Measurements from ENCODE around the gene THRSP. TPM values are rescaled to one million over a fixed set of nuclear protein-coding genes. Genes with fewer than 3 reads are reported as not detected.

THRSP gene
- polyA plus RNA-seq, 1 donor (not counting 4 experiments of a cell fraction or from before 2014, with no cell fraction given): not detected

DNA sequence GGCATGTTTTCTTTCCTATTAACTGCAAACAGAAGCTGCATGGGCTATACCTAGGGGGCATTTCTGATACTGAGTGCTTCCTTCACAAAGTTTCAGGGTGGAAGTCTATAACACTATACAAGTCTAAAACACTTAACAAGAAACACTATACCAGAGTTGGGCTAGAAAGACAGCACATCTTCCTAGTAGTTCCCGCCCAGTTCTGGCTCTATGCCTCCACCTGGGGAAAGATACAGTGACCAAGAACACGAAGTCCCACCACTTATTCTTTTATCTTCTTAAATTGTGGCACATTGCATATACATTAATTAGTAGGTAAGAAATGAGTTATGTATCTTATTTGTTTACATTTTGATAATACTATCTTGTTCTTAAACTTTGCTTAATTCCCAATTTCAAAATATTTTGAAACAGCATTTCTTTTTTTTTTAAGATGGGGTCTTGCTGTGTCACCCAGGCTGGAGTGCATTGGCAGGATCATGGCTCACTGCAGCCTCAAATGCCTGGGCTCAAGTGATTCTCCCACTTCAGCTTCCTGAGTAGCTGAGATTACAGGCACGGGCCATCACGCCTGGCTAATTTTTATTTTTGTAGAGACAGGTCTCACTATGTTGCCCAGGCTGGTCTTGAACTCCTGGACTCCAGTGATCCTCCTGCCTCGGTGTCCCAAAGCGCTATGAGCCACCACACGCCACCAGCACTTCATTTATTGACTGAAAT is 34.2 kb downstream of the THRSP start:
- H4K20me1 ChIP-seq (ENCODE audit: control insufficient read depth, extremely low read depth, insufficient read depth, low read length): no peaks in the 10 kb centered on the region
- H3K79me2 ChIP-seq (ENCODE audit: control insufficient read depth, insufficient read depth, low read length): no peaks in the 10 kb centered on the region
- TF ChIP-seq, protein P1, sequence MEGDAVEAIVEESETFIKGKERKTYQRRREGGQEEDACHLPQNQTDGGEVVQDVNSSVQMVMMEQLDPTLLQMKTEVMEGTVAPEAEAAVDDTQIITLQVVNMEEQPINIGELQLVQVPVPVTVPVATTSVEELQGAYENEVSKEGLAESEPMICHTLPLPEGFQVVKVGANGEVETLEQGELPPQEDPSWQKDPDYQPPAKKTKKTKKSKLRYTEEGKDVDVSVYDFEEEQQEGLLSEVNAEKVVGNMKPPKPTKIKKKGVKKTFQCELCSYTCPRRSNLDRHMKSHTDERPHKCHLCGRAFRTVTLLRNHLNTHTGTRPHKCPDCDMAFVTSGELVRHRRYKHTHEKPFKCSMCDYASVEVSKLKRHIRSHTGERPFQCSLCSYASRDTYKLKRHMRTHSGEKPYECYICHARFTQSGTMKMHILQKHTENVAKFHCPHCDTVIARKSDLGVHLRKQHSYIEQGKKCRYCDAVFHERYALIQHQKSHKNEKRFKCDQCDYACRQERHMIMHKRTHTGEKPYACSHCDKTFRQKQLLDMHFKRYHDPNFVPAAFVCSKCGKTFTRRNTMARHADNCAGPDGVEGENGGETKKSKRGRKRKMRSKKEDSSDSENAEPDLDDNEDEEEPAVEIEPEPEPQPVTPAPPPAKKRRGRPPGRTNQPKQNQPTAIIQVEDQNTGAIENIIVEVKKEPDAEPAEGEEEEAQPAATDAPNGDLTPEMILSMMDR (optimal IDR thresholded peaks at IDR 0.05 in 1 of 3, IDR thresholded peaks at IDR 0.05 in 1 of 3, conservative IDR thresholded peaks at IDR 0.05 in 1 of 3; ENCODE audit: extremely low read depth in 1 of 3, insufficient read depth in 2 of 3, low read length in 3 of 3): no peak
- no peak for TF ChIP-seq EZH2 (IDR thresholded peaks at IDR 0.05; ENCODE audit: low read length)
- H3K4me3 ChIP-seq (ENCODE audit: control insufficient read depth in 2 of 3, extremely low read depth in 1 of 3, insufficient read depth in 2 of 3, low read depth in 1 of 3, low read length in 3 of 3): no peak overlapping the region
- no peaks in the 10 kb centered on the region for H3K9me3 ChIP-seq (ENCODE audit: control insufficient read depth, low read depth, low read length)
- H3K9me1 ChIP-seq (ENCODE audit: control insufficient read depth, extremely low read depth, insufficient read depth, low read length): no peaks in the 10 kb centered on the region
- dilution Hi-C loops (cut with MboI; ENCODE audit: extremely low pct_ligation_motif_present, low sequenced_read_pairs): no loop called here
- no peak overlapping the region for H2AFZ ChIP-seq (ENCODE audit: control insufficient read depth, low read length)
- no peak overlapping the region for H3K9ac ChIP-seq (ENCODE audit: control insufficient read depth, extremely low read depth, insufficient read depth, low read length)
- no peak overlapping the region for H3K4me2 ChIP-seq (ENCODE audit: control insufficient read depth, extremely low read depth, insufficient read depth, low read depth, low read length)
- no peak for DNase-seq (ENCODE audit: low read depth, low spot score)
- FAIRE-seq: no peak
- H3K27ac ChIP-seq (ENCODE audit: control insufficient read depth, insufficient read depth, low read length): no peak overlapping the region
- no peaks in the 10 kb centered on the region for H3K4me1 ChIP-seq (ENCODE audit: control insufficient read depth, extremely low read depth, insufficient read depth, low read length)
- H3K36me3 ChIP-seq (ENCODE audit: control insufficient read depth in 2 of 2, extremely low read depth in 1 of 2, insufficient read depth in 2 of 2, low read length in 2 of 2): peaks cover 5 to 6% of the 10 kb centered on the region in 2 experiments
- H3K27me3 ChIP-seq (ENCODE audit: control insufficient read depth, extremely low read depth, insufficient read depth, low read length): no peaks in the 10 kb centered on the region

DNA sequence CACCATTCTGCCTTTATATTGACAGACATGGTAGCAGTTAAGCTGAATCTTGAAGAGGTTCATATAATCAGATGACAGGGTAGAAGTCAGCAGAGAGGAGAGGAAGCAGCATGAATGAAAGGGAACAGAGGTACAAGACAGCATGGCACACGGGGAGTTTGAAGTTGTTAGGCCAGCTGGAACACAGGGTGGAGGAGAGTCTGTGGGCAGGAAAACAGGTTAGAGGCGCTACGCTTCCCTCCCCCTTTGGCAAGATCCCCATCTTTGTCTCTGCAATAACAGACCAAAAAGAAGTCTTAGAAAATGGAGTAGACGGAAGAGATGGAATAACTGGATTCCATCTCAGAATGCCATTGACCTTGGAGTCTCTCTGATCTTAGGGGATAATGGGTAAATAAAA is 36.0 kb downstream of the THRSP start:
- no peak overlapping the region for H2AFZ ChIP-seq (ENCODE audit: control insufficient read depth, low read length)
- no peaks in the 10 kb centered on the region for H3K9me1 ChIP-seq (ENCODE audit: control insufficient read depth, extremely low read depth, insufficient read depth, low read length)
- H3K36me3 ChIP-seq (ENCODE audit: control insufficient read depth in 2 of 2, extremely low read depth in 1 of 2, insufficient read depth in 2 of 2, low read length in 2 of 2): peaks cover 5 to 6% of the 10 kb centered on the region in 2 experiments
- H3K9me3 ChIP-seq (ENCODE audit: control insufficient read depth, low read depth, low read length): no peaks in the 10 kb centered on the region
- TF ChIP-seq, protein P1 (optimal IDR thresholded peaks at IDR 0.05 in 1 of 3, IDR thresholded peaks at IDR 0.05 in 1 of 3, conservative IDR thresholded peaks at IDR 0.05 in 1 of 3; ENCODE audit: extremely low read depth in 1 of 3, insufficient read depth in 2 of 3, low read length in 3 of 3): no peak
- no peak for TF ChIP-seq EZH2 (IDR thresholded peaks at IDR 0.05; ENCODE audit: low read length)
- H4K20me1 ChIP-seq (ENCODE audit: control insufficient read depth, extremely low read depth, insufficient read depth, low read length): no peaks in the 10 kb centered on the region
- DNase-seq (ENCODE audit: low read depth, low spot score) (no peak), FAIRE-seq (no peak)
- no peak overlapping the region for H3K27ac ChIP-seq (ENCODE audit: control insufficient read depth, insufficient read depth, low read length)
- H3K9ac ChIP-seq (ENCODE audit: control insufficient read depth, extremely low read depth, insufficient read depth, low read length): no peak overlapping the region
- no peaks in the 10 kb centered on the region for H3K79me2 ChIP-seq (ENCODE audit: control insufficient read depth, insufficient read depth, low read length)
- no peaks in the 10 kb centered on the region for H3K27me3 ChIP-seq (ENCODE audit: control insufficient read depth, extremely low read depth, insufficient read depth, low read length)
- H3K4me3 ChIP-seq (ENCODE audit: control insufficient read depth in 2 of 3, extremely low read depth in 1 of 3, insufficient read depth in 2 of 3, low read depth in 1 of 3, low read length in 3 of 3): no peak overlapping the region
- dilution Hi-C loops (cut with MboI; ENCODE audit: extremely low pct_ligation_motif_present, low sequenced_read_pairs): no loop called here
- H3K4me2 ChIP-seq (ENCODE audit: control insufficient read depth, extremely low read depth, insufficient read depth, low read depth, low read length): no peak overlapping the region
- H3K4me1 ChIP-seq (ENCODE audit: control insufficient read depth, extremely low read depth, insufficient read depth, low read length): no peaks in the 10 kb centered on the region
